OCI-LY7 (cell line): ENCODE measurements around the gene RPGRIP1. TPM values are rescaled to one million over a fixed set of nuclear protein-coding genes. Genes with fewer than 3 reads are reported as not detected.

Source experiments
- BruUV-seq: library from RNA; stranded (reverse); fragments of 400-500 nt; replicated peaks from 2 replicates; lab custom pipeline; 2021; lab: Mats Ljungman, UMichigan
- CTCF ChIA-PET: fragments of 300-600 bp; sonication (Branson Sonifier 250); formaldehyde crosslinking; loops from one replicate; lab custom pipeline; 2022; ENCODE audit warnings: antibody characterized with exemption; ENCODE audit not compliant: unreplicated experiment; lab: Charles Lee
- POLR2A ChIA-PET: fragments of 300-600 bp; sonication (Branson Sonifier 250); formaldehyde crosslinking; loops from one replicate; lab custom pipeline; 2022; ENCODE audit warnings: antibody characterized with exemption; lab: Charles Lee
- DNase-seq: peaks from one replicate; pipeline ENCODE4 v3.0.0-alpha.2; 2015; ENCODE audit warnings: low spot score
- H2AFZ ChIP-seq: fragments of 200-600 bp; sonication (generic), shearing (Covaris generic); 2 replicates; pipeline ENCODE4 v1.6.1; 2014; ENCODE audit warnings: mild to moderate bottlenecking, antibody characterized with exemption, low read length, moderate library complexity
- H3K27ac ChIP-seq: fragments of 200-600 bp; sonication (generic); 2 replicates; pipeline ENCODE4 v1.5.1; 2014; ENCODE audit warnings: mixed run types, low read depth, mild to moderate bottlenecking, moderate library complexity, low read length, inconsistent platforms; ENCODE audit not compliant: poor library complexity, severe bottlenecking
- H3K36me3 ChIP-seq: fragments of 200-600 bp; sonication (generic); 2 replicates; pipeline ENCODE4 v1.6.1; 2014; ENCODE audit warnings: mild to moderate bottlenecking, antibody characterized with exemption, low read length, moderate library complexity, mixed read lengths; ENCODE audit not compliant: insufficient read depth
- H3K4me1 ChIP-seq: fragments of 200-600 bp; sonication (generic); 2 replicates; pipeline ENCODE4 v1.5.1; 2014; ENCODE audit warnings: mild to moderate bottlenecking, low read length; ENCODE audit not compliant: insufficient read depth, poor library complexity, severe bottlenecking
- H3K4me2 ChIP-seq: fragments of 200-600 bp; sonication (generic); 2 replicates; pipeline ENCODE4 v1.6.1; 2014; ENCODE audit warnings: mild to moderate bottlenecking, low read length
- H3K4me3 ChIP-seq: fragments of 200-600 bp; sonication (generic); 2 replicates; pipeline ENCODE4 v1.5.1; 2014; ENCODE audit warnings: mild to moderate bottlenecking, low read depth, low read length; ENCODE audit not compliant: poor library complexity, severe bottlenecking
- H3K79me2 ChIP-seq: fragments of 200-600 bp; sonication (generic); 2 replicates; pipeline ENCODE4 v1.6.1; 2016; ENCODE audit warnings: low read depth, mild to moderate bottlenecking, low read length, moderate library complexity, mixed read lengths; ENCODE audit not compliant: insufficient read depth
- H3K9me2 ChIP-seq: fragments of 200-600 bp; sonication (generic); 2 replicates; pipeline ENCODE4 v1.6.1; 2016; ENCODE audit warnings: mild to moderate bottlenecking, low read length, mixed read lengths; ENCODE audit not compliant: insufficient read depth
- H3K9me3 ChIP-seq: fragments of 200-600 bp; sonication (generic); 2 replicates; pipeline ENCODE4 v1.6.1; 2014; ENCODE audit warnings: mild to moderate bottlenecking, mixed run types, low read length, mixed read lengths
- H4K20me1 ChIP-seq: fragments of 200-600 bp; sonication (generic); 2 replicates; pipeline ENCODE4 v1.6.1; 2014; ENCODE audit warnings: mild to moderate bottlenecking, antibody characterized with exemption, low read length, moderate library complexity, mixed read lengths; ENCODE audit not compliant: insufficient read depth
- CTCF ChIP-seq: fragments of 200-600 bp; sonication (generic); conservative IDR thresholded peaks from 2 replicates; pipeline ENCODE4 v1.5.1; 2014; ENCODE audit warnings: mild to moderate bottlenecking, antibody characterized with exemption, low read length, moderate library complexity, mixed read lengths
- EZH2phosphoT487 ChIP-seq: fragments of 200-600 bp; sonication (generic); IDR thresholded peaks from 2 replicates; pipeline ENCODE4 v1.6.1; 2018; ENCODE audit warnings: low read depth, borderline replicate concordance, mild to moderate bottlenecking, mixed run types, antibody characterized with exemption, low read length, moderate library complexity, mixed read lengths
- intact Hi-C: fragments of 100-400 bp; cut with micrococcal nuclease; formaldehyde crosslinking; loops from one replicate; pipeline ENCODE4 v1.10.0; 2022; ENCODE audit not compliant: unreplicated experiment
- total RNA-seq, 2 experiments: library from RNA; depleted of rRNA in 1 of 2; stranded (reverse); fragments of >200 nt in 1 of 2; shearing (Covaris generic) in 1 of 2; gene quantifications; 2 replicates each; pipeline ENCODE4 v1.2.3, GENCODE V29; 2014 to 2022

The RPGRIP1 gene
- total RNA-seq, 2 experiments from 2014 or later, result 0.13 to 0.51 TPM

GRCh38 chr14:21258889-21259787 lies 20.7 kb upstream of the RPGRIP1 start:
- DNase-seq, result no peak
- intact Hi-C loops, result no loop called here
- Histone ChIP-seq H3K36me3 (peaks cover 99% of the 10 kb centered on the region), H3K9me3 (no peaks in the 10 kb centered on the region), H4K20me1 (peaks cover 74% of the 10 kb centered on the region), H3K9me2 (no peaks in the 10 kb centered on the region), H3K4me3 (no peak overlapping the region), H3K4me2 (no peak overlapping the region), H3K27ac (no peak overlapping the region), H3K79me2 (peaks cover 100% of the 10 kb centered on the region), H3K4me1 (peaks cover 42% of the 10 kb centered on the region), H2AFZ (no peak overlapping the region)
- no TSS peak for BruUV-seq
- ChIA-PET CTCF (no interaction called here), POLR2A (interaction anchor here (0.8 kb wide), 1 partner anchor 12 kb away, joined by 3 read pairs; no protein-coding TSS in a partner anchor)
- TF ChIP-seq EZH2phosphoT487 (no peak), CTCF (no peak)

- peaks cover 99% of the 10 kb centered on the region for H3K36me3 ChIP-seq
- intact Hi-C loops, result no loop called here
- H3K4me1 ChIP-seq, result peaks cover 64% of the 10 kb centered on the region
- ChIA-PET CTCF (no interaction called here), POLR2A (interaction anchor here (0.6 to 1.2 kb wide), 2 partner anchors 8 to 14 kb away, joined by 3 to 7 read pairs; no protein-coding TSS in a partner anchor)
- BruUV-seq, result no TSS peak
- no peak overlapping the region for H2AFZ ChIP-seq
- no peak for DNase-seq
- no peak overlapping the region for H3K27ac ChIP-seq
- no peaks in the 10 kb centered on the region for H3K9me3 ChIP-seq
- H3K79me2 ChIP-seq, result peaks cover 100% of the 10 kb centered on the region
- H4K20me1 ChIP-seq, result peaks cover 80% of the 10 kb centered on the region
- H3K4me2 ChIP-seq, result peak overlapping the region; percentile 38; the same call in 1 of the 2 replicates
- TF ChIP-seq EZH2phosphoT487, result no peak
- TF ChIP-seq CTCF, result no peak
- no peak overlapping the region for H3K4me3 ChIP-seq
- H3K9me2 ChIP-seq, result no peaks in the 10 kb centered on the region
Observed at GRCh38 chr14:21261824-21262223, 18.1 kb upstream of the RPGRIP1 start.
